GM12873 (cell line): Measurements from ENCODE around the gene METTL24.

Experiments
- TF ChIP-seq, protein P1 (sequence below): IDR thresholded peaks from 2 replicates; pipeline ENCODE4 v1.5.1; 2012; ENCODE audit warnings: low read depth, mild to moderate bottlenecking, moderate library complexity, low read length, control low read depth; ENCODE audit not compliant: insufficient read depth; ENCODE audit errors: missing control alignments

Gene METTL24

DNA sequence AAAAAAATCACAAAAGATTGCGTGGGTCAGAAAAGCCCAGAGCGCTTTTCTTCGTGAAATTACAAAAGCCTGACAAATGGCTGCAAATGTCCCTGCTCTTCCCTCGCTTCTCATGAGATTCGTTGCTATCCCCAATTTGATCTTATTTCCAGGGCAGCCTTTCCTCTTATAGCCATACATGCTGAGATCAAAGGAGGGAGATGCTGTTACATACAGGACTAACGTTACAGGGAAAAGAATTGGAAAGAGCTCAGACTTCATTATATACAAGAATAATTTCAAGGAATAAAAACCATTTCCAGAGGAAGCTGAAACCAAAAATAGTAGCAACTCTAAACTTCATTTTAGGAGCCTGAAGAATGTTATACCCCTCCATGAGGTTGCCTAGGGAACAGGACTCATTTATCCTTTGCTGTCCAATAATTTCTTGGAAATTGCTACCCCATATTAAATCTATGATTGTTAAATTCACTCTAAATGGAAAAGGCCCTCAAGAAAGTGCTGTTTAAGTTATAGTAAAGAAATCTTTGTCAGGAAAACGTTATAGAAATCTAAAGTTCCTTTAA lies 81.0 kb downstream of the METTL24 start:
- TF ChIP-seq, protein P1, sequence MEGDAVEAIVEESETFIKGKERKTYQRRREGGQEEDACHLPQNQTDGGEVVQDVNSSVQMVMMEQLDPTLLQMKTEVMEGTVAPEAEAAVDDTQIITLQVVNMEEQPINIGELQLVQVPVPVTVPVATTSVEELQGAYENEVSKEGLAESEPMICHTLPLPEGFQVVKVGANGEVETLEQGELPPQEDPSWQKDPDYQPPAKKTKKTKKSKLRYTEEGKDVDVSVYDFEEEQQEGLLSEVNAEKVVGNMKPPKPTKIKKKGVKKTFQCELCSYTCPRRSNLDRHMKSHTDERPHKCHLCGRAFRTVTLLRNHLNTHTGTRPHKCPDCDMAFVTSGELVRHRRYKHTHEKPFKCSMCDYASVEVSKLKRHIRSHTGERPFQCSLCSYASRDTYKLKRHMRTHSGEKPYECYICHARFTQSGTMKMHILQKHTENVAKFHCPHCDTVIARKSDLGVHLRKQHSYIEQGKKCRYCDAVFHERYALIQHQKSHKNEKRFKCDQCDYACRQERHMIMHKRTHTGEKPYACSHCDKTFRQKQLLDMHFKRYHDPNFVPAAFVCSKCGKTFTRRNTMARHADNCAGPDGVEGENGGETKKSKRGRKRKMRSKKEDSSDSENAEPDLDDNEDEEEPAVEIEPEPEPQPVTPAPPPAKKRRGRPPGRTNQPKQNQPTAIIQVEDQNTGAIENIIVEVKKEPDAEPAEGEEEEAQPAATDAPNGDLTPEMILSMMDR: no peak

DNA sequence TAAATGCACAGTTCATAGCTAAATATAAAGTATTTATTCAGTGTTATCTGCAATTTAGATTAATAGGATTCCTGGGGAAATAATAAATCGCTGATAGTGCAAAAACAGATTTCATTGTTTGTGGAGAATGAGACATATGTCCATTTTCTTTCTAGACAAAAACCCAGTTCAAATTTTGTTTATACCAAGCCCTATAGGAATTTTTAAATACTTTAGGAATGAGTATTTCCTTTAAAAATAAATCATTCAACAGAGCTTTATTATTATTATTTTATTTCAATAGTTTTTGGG lies 86.5 kb downstream of the METTL24 start:
- TF ChIP-seq, protein P1: no peak

DNA sequence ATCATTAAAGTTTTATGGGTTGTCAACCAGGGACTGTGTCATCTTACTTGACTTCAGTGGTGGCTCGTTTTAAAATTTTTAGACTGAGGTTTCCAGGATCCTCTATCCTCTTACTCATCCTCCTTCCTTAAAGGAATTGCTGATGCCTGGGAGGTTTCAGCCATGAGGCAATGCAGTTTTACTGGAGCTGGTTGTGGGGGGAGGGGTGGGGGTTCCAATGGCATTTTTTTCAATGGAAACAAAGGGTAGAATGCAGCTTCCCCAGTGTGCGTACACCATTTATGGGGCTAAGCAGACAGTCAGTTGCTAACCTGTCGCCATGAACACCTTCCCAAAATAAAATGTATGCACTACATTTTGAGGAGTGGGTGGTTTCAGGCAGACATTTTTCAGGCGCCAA lies 88.0 kb downstream of the METTL24 start:
- TF ChIP-seq, protein P1: no peak

DNA sequence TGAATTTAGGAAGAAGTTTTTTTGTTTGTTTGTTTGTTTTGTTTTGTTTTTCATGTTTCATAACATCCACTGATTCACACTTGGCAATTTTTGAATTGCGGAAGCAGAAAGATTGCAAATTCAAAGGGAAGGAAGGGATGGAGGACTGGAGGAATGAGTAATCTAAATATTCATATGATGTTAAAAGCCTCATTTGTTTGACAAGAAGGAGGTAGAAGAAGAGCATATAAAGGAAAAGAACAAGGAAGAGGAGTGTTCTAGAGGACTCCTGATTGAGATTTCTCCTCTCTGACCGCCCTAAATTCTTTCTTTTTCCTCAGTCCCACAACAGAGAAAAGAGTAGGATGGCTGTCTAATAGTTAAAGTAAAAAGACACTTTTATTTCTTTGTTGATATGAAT lies 88.5 kb downstream of the METTL24 start:
- TF ChIP-seq, protein P1: no peak

DNA sequence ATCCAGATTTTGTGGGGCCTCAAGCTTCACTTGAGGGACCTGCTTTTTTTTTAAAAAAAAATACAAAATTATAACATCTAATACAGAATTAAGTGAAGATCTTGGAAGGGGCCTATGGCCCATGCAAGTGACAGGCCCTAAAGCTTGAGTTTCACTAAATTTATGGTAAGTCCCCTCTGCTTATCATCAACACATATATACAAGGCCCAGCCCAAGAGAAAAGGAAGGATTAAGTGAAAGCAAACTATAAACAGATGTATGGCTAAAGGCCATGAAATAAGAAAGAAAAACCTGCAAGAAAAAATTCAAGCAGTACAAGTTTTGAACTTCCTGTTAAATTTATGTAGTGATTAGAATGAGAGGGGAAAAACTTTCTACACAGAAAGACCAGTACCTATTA lies 91.2 kb downstream of the METTL24 start:
- TF ChIP-seq, protein P1: no peak

DNA sequence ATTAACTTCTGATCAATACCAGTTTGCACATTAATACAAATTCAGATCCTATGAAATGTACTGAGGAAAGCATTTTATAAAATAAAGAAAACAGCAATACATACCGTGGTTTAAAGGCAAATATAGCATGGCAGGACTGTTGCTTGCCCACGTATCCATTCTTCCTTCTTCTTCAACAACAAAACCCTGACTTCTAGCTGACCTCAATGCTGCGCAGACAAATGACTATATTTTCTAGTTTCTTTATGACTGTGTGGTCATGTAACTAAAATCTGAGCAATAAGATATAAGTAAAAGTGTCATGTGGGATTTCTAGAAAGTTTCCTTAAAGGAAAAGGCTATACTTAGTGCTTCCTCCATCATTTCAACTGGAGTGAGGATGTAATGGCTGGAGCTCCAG lies 92.9 kb downstream of the METTL24 start:
- TF ChIP-seq, protein P1: no peak

DNA sequence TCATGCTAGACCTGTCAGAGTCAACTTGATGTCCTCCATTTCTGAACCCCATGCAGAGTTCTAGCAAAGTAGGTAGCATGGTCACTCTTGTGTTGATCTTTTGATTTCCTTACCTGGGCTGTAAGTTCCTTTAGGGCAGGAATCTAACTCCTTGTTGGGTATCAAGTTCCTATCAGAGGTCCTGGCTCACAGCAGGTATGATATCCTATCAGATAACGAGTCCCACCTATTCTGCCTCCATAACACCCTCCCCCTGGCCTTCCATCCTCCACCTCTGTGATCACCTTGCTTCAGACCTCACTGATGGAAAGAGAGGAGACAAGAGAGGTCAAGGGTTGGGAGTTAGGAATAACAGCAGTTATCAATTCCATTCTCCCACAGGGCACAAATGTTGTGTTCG lies 101.8 kb downstream of the METTL24 start:
- TF ChIP-seq, protein P1: no peak
